Aorta (tissue), 5 donors: ENCODE results near the gene LPGAT1. TPM values are rescaled to one million over a fixed set of nuclear protein-coding genes. Genes with fewer than 3 reads are reported as not detected.

Source experiments
- ATAC-seq: fragments of 200-7000 bp; cut with Tn5 transposase; one replicate; pipeline ENCODE4 v1.9.1; 2022; ENCODE audit warnings: moderate library complexity; ENCODE audit not compliant: low FRiP score
- DNase-seq, 2 donors: peaks; one replicate each; pipeline ENCODE4 v3.0.0-alpha.2; 2020
- H3K27ac ChIP-seq, 2 donors: one replicate each; pipeline ENCODE4 v1.5.1; 2013; ENCODE audit warnings: low read length in 2 of 2, mild to moderate bottlenecking in 2 of 2, moderate library complexity in 2 of 2, control low read depth in 1 of 2, inconsistent platforms in 1 of 2, low read depth in 1 of 2
- H3K27me3 ChIP-seq, 2 donors: one replicate each; pipeline ENCODE4 v1.6.1; 2013; ENCODE audit warnings: control low read depth in 1 of 2, low read length in 1 of 2, mild to moderate bottlenecking in 1 of 2, moderate library complexity in 1 of 2; ENCODE audit not compliant: insufficient read depth in 2 of 2, control insufficient read depth in 1 of 2
- H3K36me3 ChIP-seq, 2 donors: one replicate each; pipeline ENCODE4 v1.6.1; 2013; ENCODE audit warnings: control low read depth in 1 of 2, low read length in 1 of 2, mild to moderate bottlenecking in 1 of 2; ENCODE audit not compliant: insufficient read depth in 2 of 2, control insufficient read depth in 1 of 2
- H3K4me1 ChIP-seq, 2 donors: one replicate each; pipeline ENCODE4 v1.6.1; 2013; ENCODE audit warnings: low read length in 2 of 2, control low read depth in 1 of 2, mild to moderate bottlenecking in 1 of 2, moderate library complexity in 1 of 2; ENCODE audit not compliant: insufficient read depth in 2 of 2, control insufficient read depth in 1 of 2
- H3K4me3 ChIP-seq, 2 donors: one replicate each; pipeline ENCODE4 v1.5.1; 2013; ENCODE audit warnings: low read length in 2 of 2, control low read depth in 1 of 2, mild to moderate bottlenecking in 1 of 2
- H3K9me3 ChIP-seq: one replicate; pipeline ENCODE4 v1.6.1; 2013; ENCODE audit warnings: mild to moderate bottlenecking, low read length; ENCODE audit not compliant: control insufficient read depth
- WGBS, 2 donors: extraction: QIAGEN DNeasy Blood & Tissue Kit; methylation state at CpG; one replicate each; pipeline ENCODE4 v1.1.7; 2013; 5-methylcytosine and 5-hydroxymethylcytosine counted together
- intact Hi-C, 2 donors: fragments of 100-400 bp; cut with DNase I; formaldehyde crosslinking; loops; one replicate each; pipeline versions ENCODE4 v1.14.2 to v1.15.0; 2022
- polyA plus RNA-seq, 2 donors: library from polyadenylated mRNA; stranded (reverse); fragments of 200-250 nt; gene quantifications; one replicate each; pipeline ENCODE4 v1.2.3, GENCODE V29; 2013
- total RNA-seq, 2 donors: library from RNA; stranded (reverse); fragmentation: NEBNext Ultra II Directional; extraction: Animal tissue kit (Norgen Biotek cat#: 25700); gene quantifications; one replicate each; pipeline ENCODE4 v1.2.1, GENCODE V29; 2021
- donor health status: healthy with polysubstance abuse.
- donor health status: Bipolar disorder and iron deficiency.
- donor health status: DM: no; HTN: no; CAD: no.
- donor health status: DM: no; HTN: no; CAD: no.
- donor health status: DM: yes; HTN: yes; CAD: no.

The LPGAT1 gene
- total and polyA plus RNA-seq, 4 donors: 7.5 to 50.0 (median 26.3) TPM

- Histone ChIP-seq H3K4me1 (no peaks in the 10 kb centered on the region), H3K36me3 (no peaks in the 10 kb centered on the region), H3K27me3 (no peaks in the 10 kb centered on the region), H3K4me3 (no peak overlapping the region), H3K9me3 (peaks cover 2% of the 10 kb centered on the region), H3K27ac (no peak overlapping the region)
- intact Hi-C loops: no loop called here
- 94 to 96% methylated on average over 1 of the region's 1 CpG for WGBS, 2 donors
- no peak for ATAC-seq
- no peak for DNase-seq
Measured at GRCh38 chr1:211814313-211814712, 16.2 kb downstream of the LPGAT1 start.

DNA sequence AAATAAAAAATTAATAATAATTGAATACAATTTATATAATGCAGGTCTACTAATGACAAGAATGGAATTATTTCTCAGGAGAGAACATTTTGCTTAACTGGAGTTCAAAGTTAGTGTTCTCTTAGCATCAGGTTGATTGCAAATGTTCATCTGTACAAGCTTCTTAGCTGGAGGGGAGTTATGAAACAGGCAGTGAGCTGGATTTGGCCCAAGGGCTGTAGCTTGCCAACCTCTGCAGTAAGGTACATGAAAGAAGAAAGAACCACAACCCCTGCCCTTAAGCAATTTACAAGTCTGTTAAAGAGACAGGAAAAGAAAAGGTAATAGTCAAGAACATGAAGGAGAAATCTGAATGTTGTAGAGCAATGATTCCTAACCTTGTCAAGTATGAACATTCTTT, 17.0 kb downstream of the LPGAT1 start:
- H3K4me1 ChIP-seq: no peaks in the 10 kb centered on the region
- no peak for DNase-seq
- no peak overlapping the region for H3K27ac ChIP-seq
- no peak overlapping the region for H3K4me3 ChIP-seq
- intact Hi-C loops: no loop called here
- H3K27me3 ChIP-seq: no peaks in the 10 kb centered on the region
- peaks cover 2% of the 10 kb centered on the region for H3K9me3 ChIP-seq
- no peak for ATAC-seq
- no peaks in the 10 kb centered on the region for H3K36me3 ChIP-seq

GRCh38 chr1:211812584-211812983, 18.0 kb downstream of the LPGAT1 start:
- intact Hi-C loops: no loop called here
- 79 to 95% methylated on average over 4 of the region's 4 CpGs for WGBS, 2 donors

DNA sequence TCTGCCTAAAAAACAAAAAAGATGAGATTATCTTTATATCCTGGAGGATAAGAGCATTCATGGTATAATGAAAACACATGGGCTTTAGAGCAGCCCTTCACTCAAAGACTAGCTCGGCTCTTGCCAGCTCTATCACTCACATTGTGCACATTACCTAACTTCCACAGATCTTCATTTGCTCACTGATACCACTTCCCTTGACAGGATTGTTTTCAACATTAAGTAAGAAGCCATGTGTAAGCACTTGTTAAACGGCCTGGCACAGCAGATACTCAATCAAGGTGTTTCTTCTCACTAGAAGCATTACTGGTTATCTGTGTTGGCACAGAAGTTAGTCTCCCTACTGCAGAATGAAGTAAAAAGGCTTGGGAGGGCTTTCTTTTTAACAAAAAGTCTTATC, 18.7 kb downstream of the LPGAT1 start:
- Histone ChIP-seq H3K27me3 (no peaks in the 10 kb centered on the region), H3K36me3 (no peaks in the 10 kb centered on the region), H3K4me3 (no peak overlapping the region), H3K27ac (no peak overlapping the region), H3K4me1 (no peaks in the 10 kb centered on the region), H3K9me3 (peaks cover 2% of the 10 kb centered on the region)
- 85 to 88% methylated on average over 2 of the region's 2 CpGs for WGBS, 2 donors
- ATAC-seq: no peak
- intact Hi-C loops: no loop called here
- no peak for DNase-seq

More at GRCh38 chr1:211812584-211812983, 18.0 kb downstream of the LPGAT1 start:
- H3K4me1 ChIP-seq: no peaks in the 10 kb centered on the region
- ATAC-seq (no peak), DNase-seq (no peak)
- H3K9me3 ChIP-seq: peaks cover 2% of the 10 kb centered on the region
- H3K36me3 ChIP-seq: no peaks in the 10 kb centered on the region
- no peaks in the 10 kb centered on the region for H3K27me3 ChIP-seq
- no peak overlapping the region for H3K4me3 ChIP-seq
- no peak overlapping the region for H3K27ac ChIP-seq

DNA sequence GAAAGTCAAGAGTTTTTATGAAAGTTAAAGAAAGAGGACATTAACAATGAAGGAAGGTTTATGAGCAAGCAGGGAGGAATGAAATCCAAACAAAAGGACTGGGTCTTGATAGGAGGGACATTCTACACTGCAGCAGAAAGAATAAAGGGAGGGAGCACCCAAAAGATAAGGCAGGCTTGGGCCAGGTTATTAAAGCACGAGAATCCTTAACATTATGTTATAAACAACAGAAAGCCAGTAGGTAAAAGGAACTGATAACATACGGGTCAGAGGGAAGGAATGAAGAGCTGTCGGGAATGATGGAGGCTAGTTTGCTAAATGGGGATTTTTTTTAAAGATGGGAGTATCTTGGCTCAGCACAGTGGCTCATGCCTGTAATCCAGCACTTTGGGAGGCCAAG, 19.4 kb downstream of the LPGAT1 start:
- Histone ChIP-seq H3K27me3 (no peaks in the 10 kb centered on the region), H3K4me1 (no peaks in the 10 kb centered on the region), H3K27ac (no peak overlapping the region), H3K36me3 (no peaks in the 10 kb centered on the region), H3K9me3 (peaks cover 2% of the 10 kb centered on the region), H3K4me3 (no peak overlapping the region)
- DNase-seq (no peak), ATAC-seq (no peak)
- WGBS, 2 donors: 77 to 84% methylated on average over 3 of the region's 3 CpGs
- intact Hi-C loops: no loop called here

- WGBS, 2 donors: 59 to 63% methylated on average over 2 of the region's 2 CpGs
- Histone ChIP-seq H3K4me1 (no peaks in the 10 kb centered on the region), H3K9me3 (peaks cover 2% of the 10 kb centered on the region), H3K4me3 (no peak overlapping the region), H3K27me3 (no peaks in the 10 kb centered on the region), H3K36me3 (no peaks in the 10 kb centered on the region), H3K27ac (no peak overlapping the region)
- ATAC-seq (no peak), DNase-seq (no peak)
- intact Hi-C loops: no loop called here
Measured at GRCh38 chr1:211808475-211808874, 22.1 kb downstream of the LPGAT1 start.

GRCh38 chr1:211804915-211805314, 25.6 kb downstream of the LPGAT1 start:
- Histone ChIP-seq H3K4me3 (no peak overlapping the region), H3K4me1 (peaks cover 0 to 4% of the 10 kb centered on the region in 2 donors), H3K27me3 (no peaks in the 10 kb centered on the region), H3K27ac (no peak overlapping the region), H3K36me3 (peaks cover 0 to 3% of the 10 kb centered on the region in 2 donors), H3K9me3 (no peaks in the 10 kb centered on the region)
- ATAC-seq (no peak), DNase-seq (no peak)
- intact Hi-C loops: no loop called here
- WGBS, 2 donors: 85 to 87% methylated on average over 2 of the region's 2 CpGs

DNA sequence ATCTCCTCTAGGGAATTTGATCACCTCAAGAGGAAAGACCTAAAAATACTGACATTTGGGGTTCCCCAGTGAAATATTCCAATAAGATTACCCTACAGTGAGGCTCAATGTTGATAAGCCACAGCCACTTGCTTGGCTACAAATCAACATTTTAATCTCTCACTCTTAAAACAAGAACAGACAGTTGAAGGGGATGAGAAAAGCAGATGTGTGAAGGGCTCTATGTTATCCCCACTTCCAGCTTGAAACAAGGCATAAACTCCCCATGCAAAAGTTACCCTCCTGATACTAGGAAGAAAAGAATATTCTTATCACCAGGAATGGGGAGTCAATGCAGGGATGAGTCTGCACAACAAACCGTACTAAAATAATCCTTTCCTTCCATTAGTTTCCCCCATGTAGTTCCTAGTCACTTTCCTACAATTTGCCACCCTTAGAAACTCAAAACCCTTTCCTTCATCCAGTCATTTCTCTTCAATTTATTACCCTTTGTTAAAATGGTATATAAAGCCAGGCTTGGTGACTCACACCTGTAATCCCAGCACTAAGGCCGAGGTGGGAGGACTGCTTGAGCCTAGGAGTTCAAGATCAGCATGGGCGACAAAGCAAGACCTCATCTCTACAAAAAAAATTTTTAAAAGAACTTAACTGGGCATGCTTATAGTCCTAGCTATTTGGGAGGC, 29.5 kb downstream of the LPGAT1 start:
- intact Hi-C loops: no loop called here
- no peaks in the 10 kb centered on the region for H3K27me3 ChIP-seq
- no peak overlapping the region for H3K27ac ChIP-seq
- WGBS, 2 donors: 98 to 99% methylated on average over 3 of the region's 3 CpGs
- peaks cover 2 to 4% of the 10 kb centered on the region in 2 donors for H3K4me1 ChIP-seq
- H3K9me3 ChIP-seq: no peaks in the 10 kb centered on the region
- H3K36me3 ChIP-seq: peaks cover 0 to 3% of the 10 kb centered on the region in 2 donors
- no peak overlapping the region for H3K4me3 ChIP-seq
- DNase-seq (no peak), ATAC-seq (no peak)

GRCh38 chr1:211797994-211798393, 32.6 kb downstream of the LPGAT1 start:
- H3K27ac ChIP-seq: no peak overlapping the region
- no peak overlapping the region for H3K4me3 ChIP-seq
- no peaks in the 10 kb centered on the region for H3K27me3 ChIP-seq
- intact Hi-C loops: no loop called here
- no peak for ATAC-seq
- no peaks in the 10 kb centered on the region for H3K9me3 ChIP-seq
- H3K4me1 ChIP-seq: peaks cover 2 to 4% of the 10 kb centered on the region in 2 donors
- WGBS, 2 donors: 71 to 76% methylated on average over 2 of the region's 2 CpGs
- peaks cover 0 to under 1% of the 10 kb centered on the region in 2 donors for H3K36me3 ChIP-seq
- no peak for DNase-seq
